Measurements from ENCODE around the gene ZDHHC5.

GRCh38 chr11:57657194-57658022 is 10.5 kb upstream of the ZDHHC5 start, which contains the start of gene CLP1:
- no peak for TF ChIP-seq CTCF (IDR thresholded peaks at IDR 0.05)
- TF ChIP-seq ZFX (IDR thresholded peaks at IDR 0.05; ENCODE audit: borderline replicate concordance), result no peak
